SK-N-SH (cell line): ENCODE data around the gene MYO19. TPM values are rescaled to one million over a fixed set of nuclear protein-coding genes. Genes with fewer than 3 reads are reported as not detected.

ENCODE experiments used
- CTCF ChIA-PET: fragments of 300-600, 350-600 bp; formaldehyde crosslinking; extraction: SDS; loops from one replicate; lab custom pipeline; 2021; lab: Yijun Ruan, JAX
- POLR2A ChIA-PET: fragments of 350-600 bp; sonication (Branson Sonifier 250); formaldehyde crosslinking; extraction: SDS; loops from one replicate; lab custom pipeline; 2020; ENCODE audit warnings: antibody characterized with exemption, inconsistent platforms; lab: Yijun Ruan, JAX
- DNase-seq: peaks from one replicate; pipeline ENCODE4 v3.0.0; 2012
- H2AFZ ChIP-seq: fragments of 200-600 bp; sonication (generic); 2 replicates; pipeline ENCODE4 v1.8.1; 2016; ENCODE audit warnings: antibody characterized with exemption, mild to moderate bottlenecking, low read depth
- H3F3A ChIP-seq: fragments of 200-600 bp; sonication (generic); replicated peaks from 2 replicates; pipeline ENCODE3; 2016; ENCODE audit warnings: antibody characterized with exemption, mild to moderate bottlenecking; ENCODE audit not compliant: insufficient read depth
- H3K27ac ChIP-seq, 2 experiments: fragments of 200-500 bp in 1 of 2; fragments of 200-600 bp in 1 of 2; sonication (Bioruptor generic) in 1 of 2; sonication (generic), shearing (Covaris generic) in 1 of 2; 2 replicates each; pipeline versions ENCODE4 v1.5.1 to v1.6.1; 2014 to 2016; ENCODE audit warnings: low read depth in 2 of 2, inconsistent platforms in 1 of 2, low read length in 1 of 2, mild to moderate bottlenecking in 1 of 2, mixed read lengths in 1 of 2
- H3K27me3 ChIP-seq: fragments of 200-600 bp; sonication (generic), shearing (Covaris generic); 2 replicates; pipeline ENCODE4 v1.6.1; 2016; ENCODE audit warnings: mixed run types; ENCODE audit not compliant: insufficient read depth
- H3K36me3 ChIP-seq, 2 experiments: fragments of 200-500 bp in 1 of 2; fragments of 200-600 bp in 1 of 2; sonication (Bioruptor generic) in 1 of 2; sonication (generic) in 1 of 2; replicated peaks in 1 of 2; 2 replicates each; pipeline versions ENCODE3 to v1.5.1; 2014 to 2016; ENCODE audit warnings: low read length in 1 of 2, mild to moderate bottlenecking in 1 of 2; ENCODE audit not compliant: insufficient read depth in 2 of 2, control insufficient read depth in 1 of 2
- H3K4me1 ChIP-seq, 2 experiments: fragments of 200-500 bp in 1 of 2; fragments of 200-600 bp in 1 of 2; sonication (Bioruptor generic) in 1 of 2; sonication (generic), shearing (Covaris generic) in 1 of 2; 2 replicates each; pipeline versions ENCODE4 v1.5.1 to v1.6.1; 2014 to 2016; ENCODE audit warnings: low read depth in 1 of 2, low read length in 1 of 2, mixed run types in 1 of 2; ENCODE audit not compliant: insufficient read depth in 2 of 2, control insufficient read depth in 1 of 2
- H3K4me2 ChIP-seq: fragments of 200-600 bp; sonication (generic), shearing (Covaris generic); 2 replicates; pipeline ENCODE4 v1.6.1; 2017; ENCODE audit warnings: mixed run types
- H3K4me3 ChIP-seq, 2 experiments: fragments of 200-500 bp in 1 of 2; fragments of 200-600 bp in 1 of 2; sonication (Bioruptor generic) in 1 of 2; sonication (generic), shearing (Covaris generic) in 1 of 2; 2 replicates each; pipeline versions ENCODE4 v1.5.1 to v1.8.1; 2014 to 2016; ENCODE audit warnings: low read depth in 2 of 2, inconsistent platforms in 1 of 2, low read length in 1 of 2, mild to moderate bottlenecking in 1 of 2, mixed read lengths in 1 of 2, moderate library complexity in 1 of 2
- H3K79me2 ChIP-seq: fragments of 200-600 bp; sonication (generic); 2 replicates; pipeline ENCODE4 v1.8.1; 2017; ENCODE audit warnings: mild to moderate bottlenecking; ENCODE audit not compliant: insufficient read depth
- H3K9ac ChIP-seq: fragments of 200-600 bp; sonication (generic); 2 replicates; pipeline ENCODE4 v1.6.1; 2017; ENCODE audit warnings: mixed run types
- H3K9me2 ChIP-seq: fragments of 200-600 bp; sonication (generic); 2 replicates; pipeline ENCODE4 v1.6.1; 2017; ENCODE audit warnings: mixed run types
- H3K9me3 ChIP-seq: fragments of 200-600 bp; sonication (generic); 2 replicates; pipeline ENCODE4 v1.6.1; 2017; ENCODE audit warnings: mixed run types, mild to moderate bottlenecking, moderate library complexity
- H4K20me1 ChIP-seq: fragments of 200-600 bp; sonication (generic); 2 replicates; pipeline ENCODE4 v1.6.1; 2017; ENCODE audit warnings: mild to moderate bottlenecking, mixed run types; ENCODE audit not compliant: insufficient read depth
- CHD2 ChIP-seq: fragments of 150-350 bp; IDR thresholded peaks from 2 replicates; pipeline ENCODE4 v1.6.1; 2018; ENCODE audit warnings: low read length; ENCODE audit not compliant: partially characterized antibody
- ELF1 ChIP-seq: IDR thresholded peaks from 2 replicates; pipeline ENCODE4 v1.4.0; 2012
- GABPA ChIP-seq: IDR thresholded peaks from 2 replicates; pipeline ENCODE4 v1.4.0; 2012; ENCODE audit warnings: low read depth, mild to moderate bottlenecking
- GATA2 ChIP-seq: sonication (generic); formaldehyde crosslinking; IDR thresholded peaks from 2 replicates; pipeline ENCODE4 v1.5.0; 2020; ENCODE audit warnings: mild to moderate bottlenecking, missing genetic modification reagents
- IRF3 ChIP-seq: fragments of 150-350 bp; IDR thresholded peaks from 2 replicates; pipeline ENCODE4 v1.6.1; 2016; ENCODE audit warnings: mild to moderate bottlenecking, low read depth, low read length
- MXI1 ChIP-seq: IDR thresholded peaks from 2 replicates; pipeline ENCODE4 v1.6.1; 2012; ENCODE audit warnings: mild to moderate bottlenecking, low read depth, low read length, improper control_type of control experiment
- NRF1 ChIP-seq: IDR thresholded peaks from 2 replicates; pipeline ENCODE4 v1.6.1; 2012; ENCODE audit warnings: low read depth, mild to moderate bottlenecking, low read length
- PBX3 ChIP-seq: IDR thresholded peaks from 2 replicates; pipeline ENCODE4; 2012
- POLR2AphosphoS5 ChIP-seq: IDR thresholded peaks from 2 replicates; pipeline ENCODE4 v1.6.1; 2012; ENCODE audit warnings: low read depth, low read length
- RFX5 ChIP-seq: IDR thresholded peaks from 2 replicates; pipeline ENCODE4 v1.6.1; 2012; ENCODE audit warnings: mild to moderate bottlenecking, improper control_type of control experiment, low read length
- SIN3A ChIP-seq: IDR thresholded peaks from 2 replicates; pipeline ENCODE4 v1.6.1; 2012; ENCODE audit warnings: low read depth, mild to moderate bottlenecking, low read length, moderate library complexity, borderline replicate concordance
- TEAD4 ChIP-seq: IDR thresholded peaks from 2 replicates; pipeline ENCODE4 v1.4.0; 2012; ENCODE audit warnings: mild to moderate bottlenecking, borderline replicate concordance; ENCODE audit not compliant: insufficient read depth
- YY1 ChIP-seq: IDR thresholded peaks from 2 replicates; pipeline ENCODE4 v1.4.0; 2012; ENCODE audit warnings: low read depth, mild to moderate bottlenecking
- WGBS: methylation state at CpG from one replicate; pipeline ENCODE4 v1.1.6; 2017; ENCODE audit warnings: low lambda C conversion rate; 5-methylcytosine and 5-hydroxymethylcytosine counted together
- polyA plus RNA-seq, 3 experiments: library from polyadenylated mRNA; depleted of rRNA; stranded (reverse); fragments of >200 nt; gene quantifications; 2 replicates each; pipeline ENCODE4 v1.2.3, GENCODE V29; 2012

MYO19 gene
- polyA plus RNA-seq, 1 of the 3 experiments (the other 2 are of a cell fraction), result 61.6 TPM

GRCh38 chr17:36527621-36528250 lies 6.9 kb downstream of the MYO19 start:
- Histone ChIP-seq H3K79me2 (peaks cover 13% of the 10 kb centered on the region), H3K9ac (no peak overlapping the region), H3K9me3 (no peaks in the 10 kb centered on the region), H3K27me3 (no peaks in the 10 kb centered on the region), H3K27ac (no peak overlapping the region), H3K4me1 (no peaks in the 10 kb centered on the region), H4K20me1 (no peaks in the 10 kb centered on the region), H3K4me2 (no peak overlapping the region), H3K36me3 (peaks cover 52 to 58% of the 10 kb centered on the region in 2 experiments), H3K9me2 (no peaks in the 10 kb centered on the region), H3K4me3 (no peak overlapping the region), H3F3A (peaks cover 23% of the 10 kb centered on the region), H2AFZ (no peak overlapping the region)
- WGBS, result 88% methylated on average over 4 of the region's 7 CpGs
- POLR2A ChIA-PET, result no interaction called here
- DNase-seq, result no peak
- no peak for TF ChIP-seq POLR2AphosphoS5
- no peak for TF ChIP-seq PBX3
- TF ChIP-seq ELF1, result no peak
- TF ChIP-seq GATA2 (CRISPR knock-in tag), result no peak
- TF ChIP-seq RFX5, result no peak
- no peak for TF ChIP-seq IRF3
- no peak for TF ChIP-seq TEAD4
- no peak for TF ChIP-seq NRF1
- no peak for TF ChIP-seq YY1
- no peak for TF ChIP-seq MXI1
- TF ChIP-seq GABPA, result no peak
- CTCF ChIA-PET, result no interaction called here

GRCh38 chr17:36525888-36526287 lies 8.8 kb downstream of the MYO19 start:
- Histone ChIP-seq H3K36me3 (peaks cover 47 to 68% of the 10 kb centered on the region in 2 experiments), H2AFZ (no peak overlapping the region), H3K4me2 (no peak overlapping the region), H3F3A (peaks cover 18% of the 10 kb centered on the region), H3K9me3 (no peaks in the 10 kb centered on the region), H3K27me3 (no peaks in the 10 kb centered on the region), H3K9ac (no peak overlapping the region), H4K20me1 (no peaks in the 10 kb centered on the region), H3K9me2 (no peaks in the 10 kb centered on the region), H3K27ac (no peak overlapping the region), H3K79me2 (peaks cover 10% of the 10 kb centered on the region), H3K4me1 (no peaks in the 10 kb centered on the region), H3K4me3 (no peak overlapping the region)
- TF ChIP-seq SIN3A (no peak), CHD2 (no peak)
- ChIA-PET POLR2A (no interaction called here), CTCF (interaction anchor here (1.0 kb wide), 1 partner anchor 8 kb away, joined by 4 read pairs; the partner anchor contains the start of genes MYO19 and PIGW)
- over 99% methylated on average over 6 of the region's 6 CpGs for WGBS
- DNase-seq, result no peak
